HG03108 (cell line): Measurements from ENCODE around the gene VWA3B.
A peak's percentile ranks its signal among the peaks of the same experiment; 100 is the strongest.
"Not testable (repeated sequence)": the region's sequence is repeated elsewhere in the genome, so short reads cannot be mapped to it uniquely, and the experiment has no call there.

Experiments
- ATAC-seq: cut with Tn5 transposase; IDR thresholded peaks from one replicate; pipeline ENCODE4 v1.9.1; 2021; ENCODE audit warnings: moderate library complexity; ENCODE audit not compliant: unreplicated experiment

VWA3B gene

GRCh38 chr2:98127229-98127989 lies 40.4 kb downstream of the VWA3B start:
- no peak for ATAC-seq

GRCh38 chr2:98128556-98129109 lies 41.7 kb downstream of the VWA3B start:
- no peak for ATAC-seq

GRCh38 chr2:98130073-98130472 lies 43.1 kb downstream of the VWA3B start:
- not testable (repeated sequence) for ATAC-seq

DNA sequence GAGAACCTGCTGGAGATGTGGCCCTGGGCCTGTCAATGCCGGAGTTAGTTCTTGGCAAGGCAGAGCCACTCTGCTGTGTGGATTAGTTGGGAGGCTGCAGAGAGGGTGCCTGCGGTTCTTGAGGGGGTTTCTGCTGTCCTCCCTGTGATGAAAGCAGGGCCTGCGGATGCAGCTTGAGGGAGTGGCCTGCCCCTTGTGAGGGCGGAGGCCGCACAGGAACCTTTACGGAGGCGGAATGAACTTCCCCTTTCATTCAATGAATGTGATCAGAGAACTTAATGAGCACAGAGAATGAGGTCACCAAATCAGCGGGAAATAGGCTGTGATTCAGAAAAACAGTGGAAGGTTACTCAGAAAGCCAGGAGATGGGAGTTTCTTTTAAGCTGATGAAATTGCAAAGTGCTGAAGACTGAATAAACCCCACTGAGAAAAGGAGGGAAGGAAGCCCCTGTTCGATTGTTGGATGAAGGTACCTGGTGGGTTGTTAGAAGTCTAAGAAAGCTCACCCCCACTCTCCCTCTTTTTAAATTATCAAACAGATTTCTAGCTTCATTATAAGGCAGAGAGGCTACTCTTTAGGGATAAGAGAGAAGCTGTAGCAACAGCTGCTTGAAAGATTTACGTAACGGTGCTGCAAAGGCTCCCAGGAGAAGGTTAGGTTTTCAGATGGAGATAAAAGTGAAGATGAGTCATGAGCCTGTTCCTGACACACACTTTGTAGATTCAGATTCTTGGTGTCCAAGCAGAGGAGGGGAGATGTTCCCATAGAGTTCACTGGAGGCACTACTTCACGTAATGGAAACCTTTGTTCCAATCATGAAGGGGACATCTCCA lies 47.4 kb downstream of the VWA3B start:
- peak; percentile 56 for ATAC-seq

GRCh38 chr2:98137196-98137595 lies 50.2 kb downstream of the VWA3B start:
- no peak for ATAC-seq

- ATAC-seq = not testable (repeated sequence)
These were observed 52.0 kb downstream of the VWA3B start for GRCh38 chr2:98138978-98139377.

GRCh38 chr2:98140210-98140609 lies 53.2 kb downstream of the VWA3B start:
- no peak for ATAC-seq

DNA sequence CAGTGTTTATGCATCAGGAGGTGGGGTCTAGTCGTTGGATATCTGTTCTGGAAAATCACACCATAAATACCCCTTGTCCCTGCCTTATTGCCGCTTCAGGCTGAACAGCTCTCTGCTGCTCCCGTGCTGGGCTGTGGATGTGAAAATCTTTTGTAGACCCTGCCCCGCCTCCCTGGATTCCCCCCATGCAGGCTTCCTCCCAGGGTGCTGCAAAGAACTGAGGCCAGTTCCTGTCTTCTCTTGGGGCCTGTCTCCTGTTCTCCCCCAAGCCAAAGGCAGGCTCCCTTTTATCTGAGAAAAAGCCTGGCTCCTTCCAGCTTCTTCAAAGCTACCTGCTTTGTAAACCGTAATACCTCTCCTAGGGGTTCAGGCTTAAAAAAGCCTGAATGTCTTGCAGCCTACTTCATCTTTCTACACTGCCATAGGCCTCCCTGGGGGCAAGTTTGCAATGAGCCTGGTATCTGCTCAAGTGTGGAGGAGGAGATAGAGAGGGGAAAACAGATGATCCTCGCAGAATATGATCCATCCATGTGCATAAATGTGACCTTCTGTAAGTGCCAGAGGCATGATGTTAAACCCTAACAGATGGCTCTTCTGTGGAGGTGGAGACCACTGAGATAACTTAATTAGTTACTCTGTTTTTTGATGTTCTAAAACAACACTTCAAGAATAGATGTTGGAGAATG lies 55.3 kb downstream of the VWA3B start:
- ATAC-seq = no peak

DNA sequence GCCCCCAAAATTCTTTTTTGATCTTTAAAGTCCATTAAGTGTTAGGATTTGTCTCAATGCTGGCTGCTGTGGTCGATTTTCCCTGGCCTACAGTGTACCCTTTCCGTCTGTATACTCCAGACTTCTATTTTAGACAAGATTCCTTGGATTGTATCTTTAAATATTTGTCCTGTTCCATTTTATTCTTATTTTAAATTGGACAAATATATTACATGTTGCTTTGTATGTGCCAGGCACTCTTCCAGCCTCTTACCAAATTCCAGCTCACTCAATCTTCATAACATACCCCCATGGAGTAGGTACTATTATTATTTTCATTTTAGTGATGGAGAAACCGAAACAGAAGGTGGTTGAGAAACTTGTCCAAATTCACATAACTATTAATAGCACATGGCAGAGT lies 58.1 kb downstream of the VWA3B start:
- ATAC-seq = no peak

DNA sequence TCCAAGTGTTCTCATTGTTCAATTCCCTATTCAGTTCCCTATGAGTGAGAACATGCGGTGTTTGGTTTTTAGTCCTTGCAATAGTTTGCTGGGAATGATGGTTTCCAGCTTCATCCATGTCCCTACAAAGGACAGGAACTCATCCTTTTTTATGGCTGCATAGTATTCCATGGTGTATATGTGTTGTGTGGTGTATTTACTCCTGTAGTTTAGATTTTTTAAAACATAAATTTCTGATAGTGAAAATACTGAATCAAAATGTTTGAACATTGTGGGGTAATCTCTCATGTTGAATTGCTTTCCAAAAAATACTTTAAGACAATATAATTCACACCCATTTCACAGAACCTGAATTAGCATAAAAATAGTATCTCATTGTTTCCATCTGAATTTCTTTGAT lies 60.9 kb downstream of the VWA3B start:
- not testable (repeated sequence) for ATAC-seq

GRCh38 chr2:98148595-98149332 lies 61.8 kb downstream of the VWA3B start:
- no peak for ATAC-seq

DNA sequence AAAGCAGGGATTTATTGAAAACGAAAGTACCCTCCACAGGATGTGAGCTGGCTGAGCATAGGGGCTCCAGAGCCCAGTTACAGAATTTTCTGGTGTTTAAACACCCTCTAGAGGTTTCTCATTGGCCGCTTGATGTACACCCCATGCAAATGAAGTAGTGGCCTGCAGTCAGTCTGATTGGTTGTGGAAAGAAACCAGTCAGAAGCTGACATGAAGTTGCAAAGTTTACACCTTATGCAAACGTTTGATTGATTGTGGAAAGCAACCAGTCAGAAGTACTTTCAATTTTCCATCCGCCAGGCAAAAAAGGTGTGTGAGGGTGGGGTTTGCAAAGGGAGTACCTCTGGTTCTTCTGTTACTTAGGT lies 62.3 kb downstream of the VWA3B start:
- ATAC-seq = no peak

- no peak for ATAC-seq
These were observed 66.5 kb downstream of the VWA3B start for GRCh38 chr2:98153481-98153880.

- no peak for ATAC-seq
These were observed 68.3 kb downstream of the VWA3B start for GRCh38 chr2:98155291-98155690.

- no peak for ATAC-seq
These were observed 68.7 kb downstream of the VWA3B start for GRCh38 chr2:98155716-98156115.

DNA sequence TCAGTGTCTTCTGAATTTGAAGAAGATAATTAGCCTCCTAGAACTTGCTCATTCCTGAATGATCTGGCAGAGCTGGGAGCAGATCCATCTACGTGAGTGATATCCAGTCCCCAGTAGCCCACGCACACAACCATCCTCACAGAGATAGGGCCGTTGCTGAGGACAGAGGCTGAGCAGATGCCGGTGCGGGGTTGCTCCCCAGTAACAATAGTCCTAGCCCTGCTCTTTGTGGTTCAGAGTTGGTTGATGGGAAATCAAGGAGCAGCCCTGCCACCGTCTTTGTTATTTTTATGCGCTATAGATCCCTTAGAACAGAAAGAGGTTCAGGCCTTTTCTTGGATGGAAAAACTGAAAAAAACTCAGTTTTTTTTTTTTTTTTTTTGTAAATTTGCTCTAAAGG lies 69.3 kb downstream of the VWA3B start:
- no peak for ATAC-seq

DNA sequence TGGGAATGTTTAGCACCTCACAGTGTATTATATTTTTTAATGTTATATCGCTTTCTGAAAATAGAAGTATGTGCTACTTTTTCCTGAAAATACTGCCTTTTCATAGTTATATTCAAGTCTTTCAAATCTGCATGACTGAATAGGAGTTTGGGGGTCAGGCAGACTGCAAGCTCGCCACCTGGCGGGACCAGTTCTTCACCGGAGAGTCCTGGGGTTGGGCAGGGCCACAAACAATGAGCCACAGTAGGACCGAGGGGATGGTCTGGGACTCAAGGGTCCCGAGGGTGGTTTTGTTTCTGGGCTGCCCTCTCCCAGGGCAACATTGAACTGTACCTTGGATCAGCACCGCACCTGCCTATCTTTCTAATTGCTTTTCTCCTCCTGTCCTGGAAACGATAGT lies 70.6 kb downstream of the VWA3B start:
- no peak for ATAC-seq

DNA sequence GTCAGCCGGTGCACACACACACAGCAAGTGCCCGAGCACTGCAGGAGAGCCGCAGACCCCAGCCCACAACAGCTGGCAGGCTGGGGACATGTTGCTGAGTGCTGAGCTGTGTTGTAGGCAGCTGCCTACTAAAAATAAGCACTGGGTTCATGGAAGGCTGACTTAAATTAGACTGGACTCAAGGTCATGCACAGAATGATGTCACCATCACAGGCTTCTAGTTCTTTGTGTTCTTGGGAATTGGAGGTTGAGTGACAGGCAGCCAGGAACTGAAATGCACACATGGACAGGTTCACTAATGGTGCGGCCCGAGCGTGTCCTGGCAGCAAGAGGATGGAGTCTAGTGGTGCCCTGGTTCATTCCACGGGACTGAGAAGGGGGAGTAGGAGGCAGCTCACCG lies 71.3 kb downstream of the VWA3B start:
- ATAC-seq = no peak

DNA sequence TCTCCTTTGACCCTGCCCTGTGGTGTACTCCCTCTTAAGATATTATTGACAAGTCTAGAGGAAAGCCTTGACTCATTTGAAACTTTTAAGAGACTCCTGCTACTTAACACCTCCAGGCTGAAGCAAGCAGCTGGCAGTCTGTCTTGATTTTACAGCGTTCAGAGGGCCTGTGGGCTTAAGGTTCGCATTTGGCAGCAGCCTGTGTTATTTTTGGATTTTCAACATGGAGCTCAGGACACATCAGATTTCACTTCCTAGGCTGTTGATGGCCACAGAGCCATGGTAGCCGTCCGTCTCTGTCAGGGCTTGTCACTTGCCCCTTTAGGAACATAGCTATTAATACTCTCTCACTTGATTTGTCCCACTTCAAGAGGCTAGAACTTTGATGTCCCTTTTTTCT lies 73.6 kb downstream of the VWA3B start:
- no peak for ATAC-seq

DNA sequence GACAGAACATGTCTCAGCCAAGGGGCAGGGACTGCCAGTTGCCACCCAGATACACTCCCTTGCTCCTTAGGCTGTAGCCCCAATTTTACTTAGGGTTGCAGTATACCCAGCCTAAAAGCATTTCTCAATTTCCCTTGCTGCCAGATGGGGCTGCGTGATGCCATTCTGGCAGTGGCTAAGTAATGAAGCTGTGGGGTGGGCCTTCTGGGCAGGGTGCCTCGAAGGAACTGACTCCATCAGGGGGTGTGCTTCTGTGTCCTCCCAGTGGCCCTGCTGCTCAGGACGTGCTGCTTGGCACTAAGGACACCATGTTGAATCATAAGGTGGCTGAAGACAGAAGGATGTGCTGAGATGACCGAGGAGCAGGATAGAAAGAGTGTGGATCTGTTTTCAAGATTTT lies 74.2 kb downstream of the VWA3B start:
- ATAC-seq = no peak

DNA sequence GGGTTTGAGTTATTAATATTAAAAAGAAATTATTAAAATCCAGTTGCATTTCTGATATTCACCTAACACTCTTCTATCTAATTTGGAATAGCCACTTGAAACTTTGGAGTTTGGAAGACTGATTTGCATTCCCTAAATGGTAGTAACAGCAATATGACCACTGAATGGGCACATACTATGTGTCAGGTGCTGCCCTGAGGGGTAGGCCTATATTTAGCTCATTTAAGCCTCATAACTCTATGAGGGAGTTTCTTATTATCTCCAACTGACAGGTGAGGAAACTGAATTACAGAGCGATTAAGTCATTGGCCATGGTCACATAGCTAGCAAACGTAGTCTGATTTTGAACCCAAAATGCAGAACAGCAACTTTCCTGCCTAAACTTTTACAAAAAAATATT lies 77.3 kb downstream of the VWA3B start:
- ATAC-seq = no peak
